HG03025 (cell line): ENCODE measurements around the gene NAT8L.
A peak's percentile ranks its signal among the peaks of the same experiment; 100 is the strongest.
"Not testable (repeated sequence)": the region's sequence is repeated elsewhere in the genome, so short reads cannot be mapped to it uniquely, and the experiment has no call there.

Experiments used
- ATAC-seq: cut with Tn5 transposase; IDR thresholded peaks from one replicate; pipeline ENCODE4 v1.9.1; 2021; ENCODE audit warnings: mild to moderate bottlenecking, moderate library complexity; ENCODE audit not compliant: unreplicated experiment, low FRiP score

Gene NAT8L

GRCh38 chr4:2059046-2059725 is at the start of gene NAT8L:
TSS of gene NAT8L (plus strand) at chr4:2059327. CDS start at chr4:2059512, 185 bp downstream.
- ATAC-seq = no peak

GRCh38 chr4:2009651-2010233 is 49.4 kb upstream of the NAT8L start:
- ATAC-seq = no peak

- ATAC-seq = no peak
These were observed 47.5 kb upstream of the NAT8L start for GRCh38 chr4:2011583-2011982.

- no peak for ATAC-seq
These were observed 44.1 kb upstream of the NAT8L start for GRCh38 chr4:2015008-2015407.

- not testable (repeated sequence) for ATAC-seq
These were observed 37.6 kb upstream of the NAT8L start for GRCh38 chr4:2021358-2022018.

GRCh38 chr4:2024683-2025082 is 34.4 kb upstream of the NAT8L start:
- ATAC-seq = no peak

GRCh38 chr4:2025817-2026216 is 33.3 kb upstream of the NAT8L start:
- ATAC-seq = no peak

- ATAC-seq = not testable (repeated sequence)
These were observed 32.0 kb upstream of the NAT8L start for GRCh38 chr4:2027120-2027519.

GRCh38 chr4:2031161-2031560 is 28.0 kb upstream of the NAT8L start:
- not testable (repeated sequence) for ATAC-seq

- no peak for ATAC-seq
These were observed 22.8 kb upstream of the NAT8L start for GRCh38 chr4:2036327-2036726.

- no peak for ATAC-seq
These were observed 22.3 kb upstream of the NAT8L start for GRCh38 chr4:2036866-2037265.

- ATAC-seq = no peak
These were observed 18.5 kb upstream of the NAT8L start for GRCh38 chr4:2040391-2041238.

- peak; percentile 62 for ATAC-seq
These were observed 17.6 kb upstream of the NAT8L start for GRCh38 chr4:2041239-2042130.

GRCh38 chr4:2042204-2042946 is 16.8 kb upstream of the NAT8L start:
- no peak for ATAC-seq

GRCh38 chr4:2042947-2043395 is 16.2 kb upstream of the NAT8L start:
- ATAC-seq = no peak

- no peak for ATAC-seq
These were observed 15.6 kb upstream of the NAT8L start for GRCh38 chr4:2043396-2044118.

- ATAC-seq = no peak
These were observed 15.0 kb upstream of the NAT8L start for GRCh38 chr4:2044119-2044485.
